NCI-H2196 treated with DMSO at 0.1 percent for 48 hours (cell line): ENCODE data around the gene TRIM10.
A peak's percentile ranks its signal among the peaks of the same experiment; 100 is the strongest.
"Not testable (repeated sequence)": the region's sequence is repeated elsewhere in the genome, so short reads cannot be mapped to it uniquely, and the experiment has no call there.

Experiments used
- DNase-seq: peaks from one replicate; lab custom pipeline; 2025; ENCODE audit not compliant: unreplicated experiment; lab: John Stamatoyannopoulos, UW

The TRIM10 gene

DNA sequence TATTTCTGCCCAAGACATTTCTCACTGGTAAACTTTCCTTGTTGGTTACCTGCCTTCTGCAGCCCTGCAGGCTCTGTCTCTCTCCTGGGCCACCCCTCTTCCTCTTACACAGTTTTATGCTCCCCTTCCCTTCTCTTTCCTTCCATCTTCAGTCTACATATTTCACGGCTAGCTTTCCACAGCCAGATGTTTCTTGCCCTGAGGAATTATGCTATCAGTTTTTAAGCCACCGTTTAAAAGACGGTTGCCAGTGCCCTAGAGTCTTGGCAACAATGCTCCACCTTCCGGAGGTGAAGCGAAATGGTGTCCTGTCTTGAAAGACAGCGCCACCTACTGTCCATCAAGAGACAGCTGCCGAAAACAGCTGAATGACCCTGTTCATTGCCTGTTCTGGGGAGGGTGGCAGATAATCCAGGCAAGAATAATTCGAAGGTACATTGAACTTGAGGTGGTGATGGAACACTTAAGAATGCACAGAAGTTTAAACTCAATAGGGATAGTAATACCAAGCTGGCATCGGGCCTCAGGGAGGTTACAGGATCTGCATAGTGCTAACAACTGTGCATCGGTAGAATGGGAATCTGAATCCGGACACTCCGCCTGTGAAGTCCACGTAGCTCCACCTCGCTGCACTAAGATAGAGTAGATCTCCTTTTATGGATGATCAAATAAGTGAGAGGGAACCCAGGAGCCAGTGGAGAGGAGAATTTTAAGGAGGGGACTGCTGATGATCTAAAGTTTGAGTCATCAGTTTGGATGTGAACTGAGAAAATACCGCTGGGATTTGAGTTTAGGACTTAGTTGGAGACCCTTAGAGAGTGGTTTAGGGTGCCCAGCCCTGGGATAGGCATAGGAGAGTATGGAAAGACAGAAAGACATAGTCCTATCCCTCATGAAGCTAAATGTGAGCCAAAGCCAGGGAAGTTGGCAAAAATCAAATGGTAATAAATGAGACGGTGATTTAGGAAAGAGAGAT is 29.8 kb downstream of the TRIM10 start:
- DNase-seq = peak; percentile 85

GRCh38 chr6:30130179-30130679 is 30.8 kb downstream of the TRIM10 start:
- no peak for DNase-seq

GRCh38 chr6:30129265-30130178 is 31.5 kb downstream of the TRIM10 start:
- no peak for DNase-seq

GRCh38 chr6:30127238-30128093 is 33.5 kb downstream of the TRIM10 start:
- DNase-seq = no peak

DNA sequence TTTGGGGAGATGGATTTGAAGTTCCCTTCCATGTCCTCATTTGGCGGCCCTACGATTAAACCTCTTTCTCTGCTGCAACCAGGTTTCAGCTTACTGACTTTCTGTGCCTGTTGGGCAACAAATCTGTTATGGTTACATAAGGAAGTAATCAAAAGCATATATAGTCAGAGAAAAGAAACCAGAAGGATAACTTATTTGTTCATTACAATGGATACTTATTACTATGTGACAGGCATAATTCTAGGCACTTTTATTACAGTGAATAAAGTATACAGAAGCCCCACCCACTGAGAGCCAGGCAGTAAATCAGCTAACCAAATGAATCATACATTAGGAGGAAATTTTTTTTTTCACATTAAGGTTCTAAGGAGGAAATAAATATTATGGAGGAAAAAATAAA is 38.5 kb downstream of the TRIM10 start:
- no peak for DNase-seq

DNA sequence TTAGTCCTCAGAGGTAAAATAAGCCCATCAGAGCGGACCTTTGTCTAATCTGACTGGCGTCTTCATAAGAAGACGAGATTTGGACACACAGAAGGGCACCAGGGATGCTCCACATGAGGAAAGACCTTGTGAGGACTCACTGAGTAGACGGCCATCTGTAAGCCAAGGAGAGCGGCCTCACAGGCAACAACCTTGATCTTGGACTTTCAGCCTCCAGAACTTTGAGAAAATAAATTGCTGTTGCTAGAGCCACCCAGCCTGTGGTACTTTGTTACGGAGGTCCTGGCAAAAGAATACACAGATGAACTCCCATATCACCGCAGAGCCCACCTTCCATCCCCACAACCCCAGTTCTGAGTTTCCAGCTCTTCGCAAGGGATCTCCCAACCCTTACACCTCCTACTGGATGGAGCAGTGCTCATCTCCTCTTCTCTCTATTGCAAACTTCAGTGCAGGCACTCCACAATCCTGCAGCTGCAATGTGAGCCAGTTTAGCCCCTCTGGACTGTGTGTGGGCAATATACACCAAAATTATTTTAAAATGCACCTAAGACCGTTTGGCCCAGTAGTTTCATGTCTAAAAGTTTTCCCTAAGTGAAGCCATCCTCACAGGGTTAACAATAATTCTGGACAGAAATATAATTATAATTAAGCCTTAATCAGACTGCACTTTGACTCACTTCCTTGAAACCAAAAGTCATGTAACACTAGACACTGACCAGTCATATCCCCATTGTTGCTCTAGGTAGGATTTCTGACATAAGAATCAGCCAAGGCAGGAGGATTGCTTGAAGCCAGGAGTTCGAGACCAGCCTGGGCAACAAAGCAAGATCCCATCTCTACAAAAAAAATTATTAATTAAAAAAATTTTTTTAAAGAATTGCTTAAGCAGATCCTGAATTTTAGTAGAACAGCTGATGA is 39.3 kb downstream of the TRIM10 start:
- DNase-seq = no peak

GRCh38 chr6:30118691-30119090 is 42.3 kb downstream of the TRIM10 start:
- DNase-seq = not testable (repeated sequence)

- no peak for DNase-seq
Observed at GRCh38 chr6:30116724-30117123, 44.3 kb downstream of the TRIM10 start.

DNA sequence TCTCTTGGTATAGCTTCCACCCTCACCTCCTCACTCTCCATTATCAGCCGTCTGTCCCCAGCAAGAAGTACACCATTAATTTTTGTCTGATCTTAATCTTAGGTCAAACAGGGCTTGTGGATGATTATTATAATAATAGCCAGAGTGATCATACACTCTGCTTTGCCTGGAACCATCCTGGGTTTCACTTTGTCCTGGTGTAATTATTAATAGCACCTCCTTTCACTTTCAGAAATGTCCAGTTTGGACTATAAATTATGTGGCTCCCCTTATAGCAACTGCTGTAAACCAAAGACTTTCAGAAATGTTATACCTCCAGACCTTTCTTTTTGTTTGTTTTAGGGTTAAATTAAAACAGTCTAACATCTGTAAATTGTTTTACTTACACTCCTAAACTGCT is 47.2 kb downstream of the TRIM10 start:
- DNase-seq = no peak

- no peak for DNase-seq
Observed at GRCh38 chr6:30113003-30113759, 47.8 kb downstream of the TRIM10 start, which contains the start of gene TRIM31. TRIM31 (minus strand) TSS chr6:30113090; CDS start chr6:30112805, 285 bp downstream.

- DNase-seq = no peak
Observed at GRCh38 chr6:30112402-30112994, 48.5 kb downstream of the TRIM10 start.

GRCh38 chr6:30111266-30111856 is 49.6 kb downstream of the TRIM10 start:
- no peak for DNase-seq

DNA sequence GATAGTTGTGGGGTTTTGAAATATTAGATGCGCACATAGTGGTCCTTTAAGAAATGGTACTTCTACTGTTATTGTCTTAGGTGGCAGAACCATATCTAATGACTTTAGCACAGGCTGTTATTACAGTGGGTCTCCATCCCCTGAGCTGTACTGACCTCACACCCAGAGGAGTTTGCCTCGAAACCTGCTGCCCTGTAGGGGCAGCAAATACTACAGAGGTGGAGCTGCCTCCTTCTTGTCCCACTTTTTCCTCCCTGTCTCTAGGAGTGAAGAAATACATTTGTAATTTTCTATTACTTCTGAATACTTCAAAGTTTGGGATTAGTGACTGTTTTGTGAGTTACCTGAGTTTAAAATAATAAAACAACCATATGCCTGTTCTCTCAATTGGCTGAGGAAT is 56.4 kb downstream of the TRIM10 start:
- DNase-seq = no peak

GRCh38 chr6:30103872-30104179 is 57.2 kb downstream of the TRIM10 start:
- DNase-seq = no peak

DNA sequence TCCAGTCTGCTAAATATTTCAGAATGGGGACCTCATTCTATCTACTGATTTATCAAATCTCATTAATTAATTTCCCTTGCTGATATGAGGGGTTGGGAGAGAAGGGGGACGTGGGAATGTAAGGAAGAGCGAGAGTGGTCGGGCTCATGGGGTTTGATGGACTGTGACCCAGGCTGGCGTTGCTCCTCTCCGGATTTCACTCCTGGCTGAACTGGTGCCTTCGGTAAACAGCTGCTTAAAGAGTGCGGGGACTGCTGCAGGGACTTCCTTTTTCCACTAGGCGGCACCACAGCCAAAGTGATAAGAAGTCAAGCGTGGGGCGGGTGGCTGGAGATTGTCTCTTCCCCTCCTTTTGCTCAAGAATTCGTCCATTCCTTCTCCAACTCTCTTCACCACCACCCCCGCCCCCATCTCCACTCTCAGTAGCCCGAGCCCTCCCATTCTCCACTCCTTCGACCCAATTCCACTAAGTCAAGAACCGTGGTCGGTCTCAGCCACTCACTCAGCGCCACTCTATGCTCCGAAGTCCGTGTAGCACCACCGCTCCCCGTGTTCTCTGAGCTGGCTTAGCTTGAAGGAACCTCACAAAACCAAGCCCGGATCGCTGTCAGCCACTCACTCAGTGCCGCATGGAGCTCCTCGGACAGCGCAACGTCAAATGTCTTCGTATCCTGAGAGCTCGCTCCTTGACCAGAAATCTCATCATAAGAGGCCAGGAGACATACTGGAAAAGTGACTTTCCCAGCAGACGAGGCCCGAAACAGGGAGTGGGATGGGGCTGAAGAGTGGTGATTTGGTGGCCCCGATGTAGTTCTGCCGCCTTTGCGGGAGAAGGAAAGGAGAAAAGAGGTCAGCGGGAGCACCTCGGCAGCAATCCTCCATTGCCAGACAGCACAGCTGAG is 57.8 kb downstream of the TRIM10 start:
- DNase-seq = peak; percentile 74

DNA sequence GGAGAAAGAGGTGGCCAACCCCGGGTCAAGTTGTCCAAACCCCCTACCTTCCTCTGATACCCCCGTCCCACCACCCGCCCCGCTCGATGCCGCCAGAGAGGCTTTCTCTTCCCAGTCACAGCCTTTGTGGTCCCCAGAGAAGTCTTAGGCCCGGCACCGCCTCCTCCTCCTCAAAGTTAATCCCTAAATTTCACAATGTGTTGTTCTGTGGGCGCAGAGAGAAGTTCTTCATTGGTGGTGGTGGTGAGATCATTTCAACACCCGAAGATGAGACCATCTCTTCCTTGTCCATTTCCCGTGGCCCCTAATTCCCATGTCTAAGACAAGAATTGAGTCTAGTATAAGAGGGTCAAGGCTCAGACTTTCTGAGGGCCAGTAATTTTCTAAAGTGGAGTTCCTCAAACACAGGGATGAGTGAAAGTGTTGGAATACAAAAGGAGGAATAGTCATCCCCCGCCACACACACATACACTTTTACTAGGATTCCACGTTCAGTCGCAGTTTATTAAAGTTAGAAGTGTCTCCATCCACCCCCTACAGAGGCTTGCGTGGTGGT is 58.5 kb downstream of the TRIM10 start:
- DNase-seq = no peak
